Parathyroid adenoma (tissue), 2 donors: ENCODE data around the gene CASQ2.

Experiments used
- H2AFZ ChIP-seq: fragments of 300-600 bp; sonication (generic); one replicate; pipeline ENCODE4 v1.7.0; 2017; ENCODE audit warnings: antibody characterized with exemption, mild to moderate bottlenecking
- H3K27ac ChIP-seq: fragments of 300-600 bp; sonication (generic); one replicate; pipeline ENCODE4 v1.7.0; 2017
- H3K27me3 ChIP-seq: fragments of 300-600 bp; sonication (generic); one replicate; pipeline ENCODE4 v1.7.0; 2017; ENCODE audit warnings: low read length; ENCODE audit not compliant: control insufficient read depth, insufficient read depth
- H3K36me3 ChIP-seq: fragments of 300-600 bp; sonication (generic); one replicate; pipeline ENCODE4 v1.7.0; 2017; ENCODE audit warnings: low read length; ENCODE audit not compliant: control insufficient read depth, insufficient read depth
- H3K4me1 ChIP-seq: fragments of 300-600 bp; sonication (generic); one replicate; pipeline ENCODE4 v1.7.0; 2017; ENCODE audit warnings: control low read depth
- H3K4me2 ChIP-seq: fragments of 300-600 bp; sonication (generic); one replicate; pipeline ENCODE4 v1.7.0; 2017; ENCODE audit warnings: low read length
- H3K4me3 ChIP-seq: fragments of 300-600 bp; sonication (generic); one replicate; pipeline ENCODE4 v1.7.0; 2017; ENCODE audit warnings: low read depth, low read length
- H3K79me2 ChIP-seq: fragments of 300-600 bp; sonication (generic); one replicate; pipeline ENCODE4 v1.7.0; 2017; ENCODE audit warnings: control low read depth
- H3K9ac ChIP-seq: fragments of 300-600 bp; sonication (generic); one replicate; pipeline ENCODE4 v1.7.0; 2017; ENCODE audit warnings: mild to moderate bottlenecking
- H3K9me3 ChIP-seq: fragments of 300-600 bp; sonication (generic); one replicate; pipeline ENCODE4 v1.7.0; 2017; ENCODE audit warnings: low read length; ENCODE audit not compliant: control insufficient read depth
- TF ChIP-seq, protein P1 (sequence below): fragments of 300-600 bp; sonication (generic); IDR thresholded peaks from one replicate; pipeline ENCODE4 v1.7.0; 2017; ENCODE audit warnings: antibody characterized with exemption, mild to moderate bottlenecking
- donor health status: primary hyperparathyroidism.

CASQ2 gene

DNA sequence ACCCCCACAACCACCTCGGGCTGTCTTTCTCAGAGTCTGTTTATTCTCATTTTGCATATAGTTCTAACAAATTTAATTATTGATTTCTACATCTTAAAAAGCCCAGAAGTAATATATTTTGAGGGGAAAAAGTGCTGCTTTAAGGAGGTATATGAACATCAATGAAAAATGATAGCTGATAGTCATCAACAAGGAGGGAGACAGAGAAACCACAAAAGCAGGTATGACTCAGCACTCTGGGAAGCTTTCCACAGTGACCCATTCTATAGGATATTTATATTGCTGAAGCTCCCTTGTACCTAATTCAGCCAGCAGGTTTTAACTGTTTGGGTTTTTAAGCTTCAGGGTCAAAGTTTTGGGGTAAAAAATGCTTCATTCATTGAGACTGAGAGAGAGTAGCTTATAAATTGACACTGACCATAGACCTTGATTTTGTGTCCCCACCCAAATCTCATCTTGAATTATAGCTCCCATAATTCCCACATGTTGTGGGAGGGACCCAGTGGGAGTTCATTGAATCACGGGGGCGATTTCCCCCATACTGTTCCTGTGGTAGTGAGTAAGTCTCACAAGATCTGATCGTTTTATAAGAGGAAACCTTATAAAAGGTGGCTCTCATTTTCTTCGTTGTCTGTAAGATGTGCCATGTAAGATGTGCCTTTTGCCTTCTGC lies 99.4 kb downstream of the CASQ2 start:
- no peaks in the 10 kb centered on the region for H3K79me2 ChIP-seq
- H3K4me3 ChIP-seq = no peak overlapping the region
- no peaks in the 10 kb centered on the region for H3K36me3 ChIP-seq
- TF ChIP-seq, protein P1, sequence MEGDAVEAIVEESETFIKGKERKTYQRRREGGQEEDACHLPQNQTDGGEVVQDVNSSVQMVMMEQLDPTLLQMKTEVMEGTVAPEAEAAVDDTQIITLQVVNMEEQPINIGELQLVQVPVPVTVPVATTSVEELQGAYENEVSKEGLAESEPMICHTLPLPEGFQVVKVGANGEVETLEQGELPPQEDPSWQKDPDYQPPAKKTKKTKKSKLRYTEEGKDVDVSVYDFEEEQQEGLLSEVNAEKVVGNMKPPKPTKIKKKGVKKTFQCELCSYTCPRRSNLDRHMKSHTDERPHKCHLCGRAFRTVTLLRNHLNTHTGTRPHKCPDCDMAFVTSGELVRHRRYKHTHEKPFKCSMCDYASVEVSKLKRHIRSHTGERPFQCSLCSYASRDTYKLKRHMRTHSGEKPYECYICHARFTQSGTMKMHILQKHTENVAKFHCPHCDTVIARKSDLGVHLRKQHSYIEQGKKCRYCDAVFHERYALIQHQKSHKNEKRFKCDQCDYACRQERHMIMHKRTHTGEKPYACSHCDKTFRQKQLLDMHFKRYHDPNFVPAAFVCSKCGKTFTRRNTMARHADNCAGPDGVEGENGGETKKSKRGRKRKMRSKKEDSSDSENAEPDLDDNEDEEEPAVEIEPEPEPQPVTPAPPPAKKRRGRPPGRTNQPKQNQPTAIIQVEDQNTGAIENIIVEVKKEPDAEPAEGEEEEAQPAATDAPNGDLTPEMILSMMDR = no peak
- no peak overlapping the region for H3K27ac ChIP-seq
- H3K27me3 ChIP-seq = no peaks in the 10 kb centered on the region
- no peak overlapping the region for H3K4me2 ChIP-seq
- no peaks in the 10 kb centered on the region for H3K9me3 ChIP-seq
- peaks cover 7% of the 10 kb centered on the region for H3K4me1 ChIP-seq
- no peak overlapping the region for H2AFZ ChIP-seq
- no peak overlapping the region for H3K9ac ChIP-seq

DNA sequence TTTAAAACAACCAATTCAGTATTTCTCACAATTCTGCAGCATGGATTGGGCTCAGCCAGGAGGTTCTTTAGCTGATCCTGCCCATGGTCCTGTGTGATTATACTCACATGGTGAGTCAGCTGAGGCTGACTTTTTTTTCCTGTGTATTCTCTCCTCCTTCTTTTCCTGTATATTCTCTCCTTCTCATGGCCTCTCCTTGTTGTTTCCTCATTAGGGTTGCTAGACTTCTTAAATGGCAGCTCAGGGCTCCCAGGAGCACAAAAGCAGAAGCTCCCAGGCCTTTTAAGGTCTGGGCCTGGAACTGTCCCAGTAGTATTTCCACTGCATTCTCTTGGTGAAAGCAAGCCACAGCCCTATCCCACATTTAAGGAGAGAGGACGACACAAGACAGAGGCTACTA lies 99.9 kb downstream of the CASQ2 start:
- Histone ChIP-seq H2AFZ (no peak overlapping the region), H3K4me1 (peaks cover 7% of the 10 kb centered on the region), H3K79me2 (no peaks in the 10 kb centered on the region), H3K27ac (no peak overlapping the region), H3K9me3 (no peaks in the 10 kb centered on the region), H3K27me3 (no peaks in the 10 kb centered on the region), H3K9ac (no peak overlapping the region), H3K4me2 (no peak overlapping the region), H3K4me3 (no peak overlapping the region), H3K36me3 (no peaks in the 10 kb centered on the region)
- TF ChIP-seq, protein P1 = no peak

DNA sequence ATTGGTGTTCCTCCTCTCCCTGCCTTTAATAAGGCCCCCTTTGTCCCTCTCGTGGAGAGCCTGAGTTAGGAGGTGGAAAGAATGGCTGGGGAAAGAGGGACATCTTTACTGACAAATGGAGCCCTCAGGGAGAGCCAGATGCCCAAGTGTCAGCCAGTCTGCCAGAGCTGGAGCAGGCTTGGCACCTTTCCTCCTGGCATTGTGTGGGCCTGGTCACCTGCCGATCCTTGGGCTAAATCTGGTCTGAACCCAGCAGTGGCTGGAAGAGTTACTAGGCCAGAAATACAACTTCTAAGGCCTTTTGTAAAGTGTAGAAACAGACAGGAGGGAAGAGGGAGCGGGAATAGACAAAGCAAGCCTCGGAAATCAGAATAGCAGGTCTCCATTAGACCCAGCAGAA lies 101.8 kb downstream of the CASQ2 start:
- Histone ChIP-seq H3K9ac (no peak overlapping the region), H3K27me3 (no peaks in the 10 kb centered on the region), H3K27ac (no peak overlapping the region)

DNA sequence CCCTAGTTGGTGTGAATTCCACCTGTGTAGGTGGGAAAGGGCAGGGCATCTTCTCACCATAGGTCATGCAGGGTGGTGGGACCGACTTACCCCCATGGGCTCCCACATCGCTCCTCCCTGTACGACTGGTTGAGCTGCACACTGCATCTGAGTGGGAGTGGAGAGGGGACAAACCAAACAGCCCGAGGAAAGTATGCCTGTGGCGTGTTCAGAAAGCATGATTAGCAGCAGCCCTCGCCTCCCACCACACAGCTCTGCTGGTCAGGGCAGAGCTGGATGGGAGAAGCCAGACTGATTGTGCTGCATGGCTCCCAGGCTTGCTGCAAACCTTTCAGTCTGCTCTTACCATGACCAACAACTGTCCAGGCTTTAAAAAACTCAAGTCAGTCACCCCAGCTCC lies 102.3 kb downstream of the CASQ2 start:
- Histone ChIP-seq H3K27ac (no peak overlapping the region), H3K9me3 (no peaks in the 10 kb centered on the region), H3K27me3 (no peaks in the 10 kb centered on the region), H3K36me3 (no peaks in the 10 kb centered on the region), H3K79me2 (no peaks in the 10 kb centered on the region), H3K4me2 (no peak overlapping the region), H2AFZ (no peak overlapping the region), H3K9ac (no peak overlapping the region), H3K4me3 (no peak overlapping the region), H3K4me1 (peaks cover 7% of the 10 kb centered on the region)
- TF ChIP-seq, protein P1 = no peak

More for the DNA sequence above, 101.8 kb downstream of the CASQ2 start:
- no peaks in the 10 kb centered on the region for H3K9me3 ChIP-seq
- H3K36me3 ChIP-seq = no peaks in the 10 kb centered on the region
- H2AFZ ChIP-seq = no peak overlapping the region
- peaks cover 7% of the 10 kb centered on the region for H3K4me1 ChIP-seq
- no peak overlapping the region for H3K4me3 ChIP-seq
- H3K79me2 ChIP-seq = no peaks in the 10 kb centered on the region
- H3K4me2 ChIP-seq = no peak overlapping the region
- TF ChIP-seq, protein P1 = no peak
